Left colon (tissue), 2 donors: Measurements from ENCODE around the gene PDE5A. TPM values are rescaled to one million over a fixed set of nuclear protein-coding genes. Genes with fewer than 3 reads are reported as not detected.
"Not testable (repeated sequence)": the region's sequence is repeated elsewhere in the genome, so short reads cannot be mapped to it uniquely, and the experiment has no call there.

Experiments used
- ATAC-seq: fragments of 200-7000 bp; cut with Tn5 transposase; one replicate; pipeline ENCODE4 v1.9.1; 2020; ENCODE audit warnings: mild to moderate bottlenecking, moderate library complexity
- DNase-seq, 2 donors: peaks; one replicate each; pipeline ENCODE4 v3.0.0-alpha.2; 2020
- intact Hi-C, 2 donors: fragments of 100-400 bp; cut with DNase I in 1 of 2; cut with micrococcal nuclease in 1 of 2; formaldehyde crosslinking; loops; one replicate each; pipeline versions ENCODE4 v1.11.2 to v1.14.0; 2022; cut with DNase I, micrococcal nuclease
- total RNA-seq, 2 donors: library from RNA; stranded (reverse); fragmentation: NEBNext Ultra II Directional; extraction: Animal tissue kit (Norgen Biotek cat#: 25700); gene quantifications; one replicate each; pipeline ENCODE4 v1.2.1, GENCODE V29; 2021
- donor health status: DM: no; HTN: no; CAD: no.
- donor health status: DM: yes; HTN: yes; CAD: no.

The PDE5A gene
- total RNA-seq, 2 donors from 2014 or later = 30.7 to 53.6 TPM

- ATAC-seq = no peak
- no peak for DNase-seq
- intact Hi-C loops = no loop called here
Measured at GRCh38 chr4:119493886-119494285, 134.7 kb downstream of the PDE5A start.

GRCh38 chr4:119493419-119493818 is 135.2 kb downstream of the PDE5A start:
- DNase-seq (no peak), ATAC-seq (peak; percentile 69)
- intact Hi-C loops = no loop called here

GRCh38 chr4:119490335-119490734 is 138.3 kb downstream of the PDE5A start:
- intact Hi-C loops = no loop called here
- ATAC-seq (peak; percentile 84), DNase-seq (no peak)

- intact Hi-C loops = no loop called here
- ATAC-seq = no peak
- no peak for DNase-seq
Measured at GRCh38 chr4:119489305-119489704, 139.3 kb downstream of the PDE5A start.

GRCh38 chr4:119480331-119480730 is 148.3 kb downstream of the PDE5A start:
- no peak for DNase-seq
- ATAC-seq = no peak
- intact Hi-C loops = no loop called here

GRCh38 chr4:119479835-119480234 is 148.8 kb downstream of the PDE5A start:
- intact Hi-C loops = no loop called here
- ATAC-seq (peak; percentile 10), DNase-seq (no peak)

- ATAC-seq (peak; percentile 69), DNase-seq (no peak)
- intact Hi-C loops = no loop called here
Measured at GRCh38 chr4:119479180-119479808, 149.3 kb downstream of the PDE5A start.

- DNase-seq = peak in 1 of 2 donors; percentile 31
- peak; percentile 93 for ATAC-seq
- intact Hi-C loops = no loop called here
Measured at GRCh38 chr4:119478446-119479179, 150.0 kb downstream of the PDE5A start.

GRCh38 chr4:119477412-119478053 is 151.1 kb downstream of the PDE5A start:
- intact Hi-C loops = no loop called here
- ATAC-seq = no peak
- no peak for DNase-seq

- ATAC-seq (no peak), DNase-seq (no peak)
- intact Hi-C loops = no loop called here
Measured at GRCh38 chr4:119471259-119471658, 157.3 kb downstream of the PDE5A start.

GRCh38 chr4:119470737-119471063 is 157.9 kb downstream of the PDE5A start:
- ATAC-seq, intact Hi-C loops, DNase-seq: not testable (repeated sequence)

GRCh38 chr4:119470021-119470736 is 158.4 kb downstream of the PDE5A start:
- intact Hi-C loops, DNase-seq, ATAC-seq: not testable (repeated sequence)

- ATAC-seq = peak; percentile 88
- DNase-seq, intact Hi-C loops: not testable (repeated sequence)
Measured at GRCh38 chr4:119469039-119469438, 159.6 kb downstream of the PDE5A start.

- peak in 1 of 2 donors; percentile 11 for DNase-seq
- ATAC-seq, intact Hi-C loops: not testable (repeated sequence)
Measured at GRCh38 chr4:119462733-119463132, 165.9 kb downstream of the PDE5A start.

GRCh38 chr4:119455734-119456133 is 172.9 kb downstream of the PDE5A start:
- ATAC-seq, intact Hi-C loops: not testable (repeated sequence)
- DNase-seq = peak in 1 of 2 donors; percentile 28

GRCh38 chr4:119454491-119455270 is 173.9 kb downstream of the PDE5A start:
- intact Hi-C loops = not testable (repeated sequence)
- DNase-seq = peak; percentile 95 to 96
- ATAC-seq = peak; percentile 100

- DNase-seq, intact Hi-C loops, ATAC-seq: not testable (repeated sequence)
Measured at GRCh38 chr4:119454151-119454490, 174.5 kb downstream of the PDE5A start.

- intact Hi-C loops, ATAC-seq: not testable (repeated sequence)
- DNase-seq = peak in 1 of 2 donors; percentile 13
Measured at GRCh38 chr4:119453286-119453685, 175.3 kb downstream of the PDE5A start.

- DNase-seq, ATAC-seq, intact Hi-C loops: not testable (repeated sequence)
Measured at GRCh38 chr4:119449851-119450250, 178.8 kb downstream of the PDE5A start.
